Lower leg skin (tissue), 4 donors: ENCODE results near the gene SYT9. TPM values are rescaled to one million over a fixed set of nuclear protein-coding genes. Genes with fewer than 3 reads are reported as not detected.

Source experiments
- DNase-seq, 2 donors: peaks; one replicate each; pipeline ENCODE4 v3.0.0-alpha.2; 2019; ENCODE audit warnings: low spot score in 2 of 2
- H3K4me3 ChIP-seq: fragments of 200-600 bp; sonication (generic); 2 replicates; pipeline ENCODE4 v1.5.1; 2017; ENCODE audit warnings: mild to moderate bottlenecking, low read depth; ENCODE audit not compliant: poor library complexity, severe bottlenecking
- POLR2A ChIP-seq, 2 donors: fragments of 450-650 bp; IDR thresholded peaks; one replicate each; pipeline ENCODE4 v1.6.1; 2016 to 2017; ENCODE audit warnings: antibody characterized with exemption in 2 of 2, mild to moderate bottlenecking in 1 of 2, moderate library complexity in 1 of 2
- WGBS, 2 donors: methylation state at CpG; one replicate each; pipeline ENCODE4 v1.1.5; 2018; 5-methylcytosine and 5-hydroxymethylcytosine counted together
- intact Hi-C: fragments of 100-400 bp; cut with DNase I; formaldehyde crosslinking; loops from one replicate; pipeline ENCODE4 v1.15.0; 2023; ENCODE audit warnings: low total_unique reads
- total RNA-seq, 4 donors: library from RNA; depleted of rRNA; stranded (reverse); fragments of >200 nt; gene quantifications; one replicate each; pipeline ENCODE4 v1.1.0, GENCODE V29; 2016
- TF ChIP-seq, protein P1 (sequence below), 3 donors: fragments of 450-650 bp; IDR thresholded peaks; one replicate each; pipeline ENCODE4 v1.5.1; 2016; ENCODE audit warnings: antibody characterized with exemption in 3 of 3, mild to moderate bottlenecking in 3 of 3, moderate library complexity in 2 of 3

The SYT9 gene
- total RNA-seq, 4 donors from 2014 or later: 0.37 to 0.84 (median 0.71) TPM; not detected in 1

GRCh38 chr11:7490535-7490934 is 238.8 kb downstream of the SYT9 start:
- WGBS, 2 donors: 91 to 95% methylated on average over 1 of the region's 1 CpG
- no peak for DNase-seq
- TF ChIP-seq, protein P1, sequence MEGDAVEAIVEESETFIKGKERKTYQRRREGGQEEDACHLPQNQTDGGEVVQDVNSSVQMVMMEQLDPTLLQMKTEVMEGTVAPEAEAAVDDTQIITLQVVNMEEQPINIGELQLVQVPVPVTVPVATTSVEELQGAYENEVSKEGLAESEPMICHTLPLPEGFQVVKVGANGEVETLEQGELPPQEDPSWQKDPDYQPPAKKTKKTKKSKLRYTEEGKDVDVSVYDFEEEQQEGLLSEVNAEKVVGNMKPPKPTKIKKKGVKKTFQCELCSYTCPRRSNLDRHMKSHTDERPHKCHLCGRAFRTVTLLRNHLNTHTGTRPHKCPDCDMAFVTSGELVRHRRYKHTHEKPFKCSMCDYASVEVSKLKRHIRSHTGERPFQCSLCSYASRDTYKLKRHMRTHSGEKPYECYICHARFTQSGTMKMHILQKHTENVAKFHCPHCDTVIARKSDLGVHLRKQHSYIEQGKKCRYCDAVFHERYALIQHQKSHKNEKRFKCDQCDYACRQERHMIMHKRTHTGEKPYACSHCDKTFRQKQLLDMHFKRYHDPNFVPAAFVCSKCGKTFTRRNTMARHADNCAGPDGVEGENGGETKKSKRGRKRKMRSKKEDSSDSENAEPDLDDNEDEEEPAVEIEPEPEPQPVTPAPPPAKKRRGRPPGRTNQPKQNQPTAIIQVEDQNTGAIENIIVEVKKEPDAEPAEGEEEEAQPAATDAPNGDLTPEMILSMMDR (IDR thresholded peaks at IDR 0.05): no peak
- no peak for TF ChIP-seq POLR2A (IDR thresholded peaks at IDR 0.05)
- no peak overlapping the region for H3K4me3 ChIP-seq
- intact Hi-C loops: no loop called here

DNA sequence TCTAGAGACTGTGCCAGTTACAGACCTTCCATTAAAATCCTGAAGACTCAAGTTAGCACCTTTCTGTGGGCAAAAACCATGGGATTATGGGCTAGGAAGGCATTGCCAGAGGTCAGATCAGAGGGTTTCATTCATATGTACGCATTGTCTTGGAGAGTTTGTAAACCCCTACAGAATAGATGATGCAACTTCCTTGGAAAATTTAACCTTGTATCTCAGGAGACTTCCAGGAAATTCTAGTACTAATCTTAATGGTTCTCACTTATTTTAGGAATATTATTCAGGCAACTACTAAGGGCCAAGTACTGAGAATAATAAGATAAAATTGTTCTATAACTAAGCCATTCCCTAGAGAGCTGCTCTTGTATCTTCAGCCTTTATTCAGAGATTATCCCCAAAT is 240.5 kb downstream of the SYT9 start:
- intact Hi-C loops: no loop called here
- DNase-seq: no peak
- no peak overlapping the region for H3K4me3 ChIP-seq
- TF ChIP-seq POLR2A (IDR thresholded peaks at IDR 0.05): no peak
- TF ChIP-seq, protein P1 (IDR thresholded peaks at IDR 0.05): no peak
- WGBS, 2 donors: 83 to 90% methylated on average over 1 of the region's 1 CpG

GRCh38 chr11:7493670-7494069 is 242.0 kb downstream of the SYT9 start:
- WGBS, 2 donors: 87 to 96% methylated on average over 2 of the region's 2 CpGs
- TF ChIP-seq, protein P1 (IDR thresholded peaks at IDR 0.05): no peak
- no peak for TF ChIP-seq POLR2A (IDR thresholded peaks at IDR 0.05)
- intact Hi-C loops: no loop called here
- no peak for DNase-seq
- H3K4me3 ChIP-seq: no peak overlapping the region

GRCh38 chr11:7494086-7494745 is 242.5 kb downstream of the SYT9 start:
- H3K4me3 ChIP-seq: no peak overlapping the region
- DNase-seq: no peak
- WGBS, 2 donors: 79 to 82% methylated on average over 5 of the region's 5 CpGs
- TF ChIP-seq, protein P1 (IDR thresholded peaks at IDR 0.05): no peak
- TF ChIP-seq POLR2A (IDR thresholded peaks at IDR 0.05): no peak
- intact Hi-C loops: no loop called here

GRCh38 chr11:7495882-7496551 is 244.3 kb downstream of the SYT9 start:
- TF ChIP-seq POLR2A (IDR thresholded peaks at IDR 0.05): no peak
- TF ChIP-seq, protein P1 (IDR thresholded peaks at IDR 0.05): no peak
- DNase-seq: no peak
- WGBS, 2 donors: 77 to 91% methylated on average over 4 of the region's 4 CpGs
- H3K4me3 ChIP-seq: no peak overlapping the region
- intact Hi-C loops: no loop called here
